GM13976 (cell line): ENCODE data around the gene FAM187B.

Experiments
- DNase-seq: peaks from one replicate; pipeline ENCODE4 v3.0.0; 2012; ENCODE audit warnings: low spot score
- CTCF ChIP-seq: IDR thresholded peaks from 2 replicates; pipeline ENCODE4 v1.5.1; 2012; ENCODE audit warnings: borderline replicate concordance, mild to moderate bottlenecking; ENCODE audit not compliant: insufficient read depth; ENCODE audit errors: extremely low read depth, missing control alignments, control extremely low read depth
- in situ Hi-C: fragments of 300-500 bp; cut with MboI; formaldehyde crosslinking; loops from one replicate; pipeline ENCODE4 v1.12.0; 2022; ENCODE audit warnings: low sequenced_read_pairs, mixed read lengths, inconsistent platforms; ENCODE audit not compliant: unreplicated experiment

FAM187B gene

GRCh38 chr19:35228177-35228930, at the start of gene FAM187B:
Gene FAM187B, minus strand, starts transcription at chr19:35228739. Its CDS starts 59 bp downstream, at chr19:35228680.
- in situ Hi-C loops = no loop called here
- TF ChIP-seq CTCF = no peak
- peak; percentile 17 for DNase-seq

GRCh38 chr19:35276706-35277281, 48.3 kb upstream of the FAM187B start:
- no peak for DNase-seq
- no peak for TF ChIP-seq CTCF
- in situ Hi-C loops = no loop called here

GRCh38 chr19:35274323-35274722, 45.8 kb upstream of the FAM187B start:
- in situ Hi-C loops = no loop called here
- no peak for DNase-seq
- no peak for TF ChIP-seq CTCF

- no peak for TF ChIP-seq CTCF
- DNase-seq = no peak
- in situ Hi-C loops = no loop called here
Measured at GRCh38 chr19:35273686-35274259, 45.2 kb upstream of the FAM187B start.

GRCh38 chr19:35272954-35273649, 44.6 kb upstream of the FAM187B start:
- in situ Hi-C loops = no loop called here
- no peak for DNase-seq
- TF ChIP-seq CTCF = no peak

GRCh38 chr19:35272122-35272719, 43.7 kb upstream of the FAM187B start:
- no peak for DNase-seq
- in situ Hi-C loops = no loop called here
- TF ChIP-seq CTCF = no peak
